ENCODE measurements around the gene NOL4L.

- TF ChIP-seq POLR2A (IDR thresholded peaks at IDR 0.05) (no peak), CTCF (IDR thresholded peaks at IDR 0.05 in 8 of 11, conservative IDR thresholded peaks at IDR 0.05 in 3 of 11) (no peak), POLR2AphosphoS5 (IDR thresholded peaks at IDR 0.05) (no peak)
Observed at GRCh38 chr20:32571566-32571965, 13.6 kb downstream of the NOL4L start.
